ENCODE results near the gene WFDC1.
"Not testable (repeated sequence)": the region's sequence is repeated elsewhere in the genome, so short reads cannot be mapped to it uniquely, and the experiment has no call there.

WFDC1 gene

GRCh38 chr16:84330685-84331050, 36.0 kb downstream of the WFDC1 start:
- FAIRE-seq: no peak

DNA sequence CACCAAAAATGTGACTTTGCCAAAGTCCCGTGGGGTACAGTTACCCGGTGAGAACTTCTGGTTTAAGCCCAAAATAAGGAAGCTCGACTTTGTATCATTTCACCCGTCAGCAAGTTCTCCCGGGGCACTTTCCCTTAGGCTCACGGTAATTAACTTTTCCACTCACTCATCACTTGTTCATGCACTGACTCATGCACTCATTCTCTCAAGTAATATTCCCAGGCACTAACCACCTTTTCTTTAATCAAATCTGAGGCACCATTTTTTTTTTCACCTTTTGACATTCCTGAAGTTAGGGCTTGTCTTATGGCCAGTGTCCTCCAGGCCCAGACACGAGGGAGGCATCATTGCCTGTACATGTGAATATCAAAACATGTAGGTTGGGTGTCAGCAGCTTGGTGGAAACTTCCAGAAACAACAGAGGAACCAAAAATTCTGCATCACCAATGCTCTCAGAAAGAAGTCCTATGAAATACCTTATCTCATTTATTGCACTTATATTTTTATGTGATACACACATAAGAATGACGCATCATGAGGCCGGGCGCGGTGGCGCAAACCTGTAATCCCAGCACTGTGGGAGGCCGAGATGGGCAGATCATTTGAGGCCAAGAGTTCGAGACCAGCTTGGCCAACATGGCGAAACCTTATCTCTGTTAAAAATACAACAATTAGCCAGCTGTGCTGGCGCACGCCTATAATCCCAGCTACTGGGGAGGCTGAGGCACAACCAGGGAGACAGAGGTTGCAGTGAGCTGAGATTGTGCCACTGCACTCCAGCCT, 37.5 kb downstream of the WFDC1 start:
- FAIRE-seq: no peak

GRCh38 chr16:84332975-84333684, 38.5 kb downstream of the WFDC1 start:
- FAIRE-seq: no peak

DNA sequence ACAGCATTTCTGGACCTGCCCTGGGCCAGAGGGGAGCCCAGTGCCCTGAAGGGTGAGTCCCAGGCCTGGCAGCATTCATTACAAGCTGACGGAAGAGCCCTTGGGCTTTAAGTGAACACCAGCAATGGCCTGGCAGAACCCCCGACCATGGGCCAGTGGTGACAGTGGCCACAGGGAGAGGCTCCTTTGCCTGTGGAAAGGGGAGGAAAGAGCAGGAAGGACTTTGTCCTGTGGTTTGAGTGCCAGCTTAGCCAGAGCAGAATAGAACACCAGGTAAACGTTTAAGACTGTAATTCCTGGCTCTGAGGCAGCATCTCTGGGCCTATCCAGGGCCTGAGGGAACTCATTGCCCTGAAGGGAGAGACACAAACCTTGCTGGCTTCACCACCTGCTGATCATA, 39.4 kb downstream of the WFDC1 start:
- FAIRE-seq: no peak

- FAIRE-seq: no peak
These were observed 39.8 kb downstream of the WFDC1 start for GRCh38 chr16:84334482-84334881.

DNA sequence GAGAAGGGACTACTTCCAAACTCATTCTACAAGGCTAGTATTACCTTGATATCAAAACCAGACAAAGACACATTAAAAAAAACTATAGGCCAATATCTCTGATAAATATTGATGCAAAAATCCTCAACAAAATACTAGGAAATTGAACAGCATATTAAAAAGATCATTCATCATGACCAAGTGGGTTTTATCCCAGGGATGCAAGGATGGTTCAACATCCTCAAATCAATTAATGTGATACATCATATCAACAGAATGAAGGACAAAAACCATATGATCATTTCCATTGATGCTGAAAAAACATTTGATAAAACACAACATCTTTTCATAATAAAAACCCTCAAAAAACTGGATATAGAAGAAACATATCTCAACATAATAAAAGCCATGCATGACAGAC, 42.6 kb downstream of the WFDC1 start:
- FAIRE-seq: not testable (repeated sequence)

- no peak for FAIRE-seq
These were observed 44.6 kb downstream of the WFDC1 start for GRCh38 chr16:84339311-84339710.

DNA sequence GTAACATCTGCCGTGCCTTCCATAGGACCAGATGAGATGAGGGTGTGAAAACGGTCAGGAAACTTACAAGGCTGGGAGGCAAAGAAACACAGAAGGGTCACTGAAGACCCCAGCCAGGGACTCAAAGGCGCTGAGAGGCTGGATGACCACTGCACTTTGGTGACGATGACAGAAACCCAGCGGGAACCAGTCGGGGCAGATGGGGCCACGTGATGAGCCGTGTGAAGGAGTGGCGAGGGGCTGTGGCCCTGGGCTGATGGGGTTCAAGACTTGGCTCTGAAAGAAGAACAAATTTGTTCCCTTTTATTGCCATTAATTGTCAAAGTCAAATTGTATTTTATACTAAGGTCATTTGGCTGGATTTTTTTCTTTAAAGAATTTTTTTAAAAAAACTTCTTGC, 45.1 kb downstream of the WFDC1 start:
- FAIRE-seq: no peak

DNA sequence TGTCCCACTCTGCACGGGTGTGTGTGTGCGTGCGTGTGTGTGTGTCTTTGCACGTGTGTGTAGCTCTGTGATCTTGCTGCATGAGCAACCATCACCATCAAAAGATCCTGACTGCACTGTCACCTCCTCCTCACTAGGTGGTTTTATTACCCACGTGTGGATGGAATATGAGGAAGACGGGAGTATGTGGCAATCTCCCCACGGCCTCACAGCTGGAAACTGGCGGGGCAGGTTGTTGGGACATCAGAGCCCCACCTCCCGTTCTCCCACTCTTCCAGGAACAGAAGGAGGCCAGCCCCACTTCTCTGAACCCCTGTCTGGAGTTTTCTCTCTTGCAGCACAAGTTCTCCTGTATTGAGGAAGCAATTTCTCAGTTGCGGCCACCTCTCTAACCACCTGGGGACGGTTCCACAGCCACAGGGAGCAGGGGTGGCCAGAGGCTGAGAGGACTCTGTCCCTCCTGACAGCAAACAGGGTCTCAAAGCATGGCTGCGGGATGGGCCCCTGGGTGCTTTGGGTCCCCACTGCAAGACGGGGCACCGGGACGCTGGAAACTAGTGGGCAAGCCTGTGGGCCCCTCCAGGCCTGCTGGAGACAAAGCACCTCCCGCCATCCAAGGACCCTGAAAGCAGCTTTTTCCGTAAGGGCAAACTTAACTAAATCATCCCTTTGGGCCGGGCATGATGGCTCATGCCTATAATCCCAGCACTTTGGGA, 45.8 kb downstream of the WFDC1 start:
- FAIRE-seq: no peak

DNA sequence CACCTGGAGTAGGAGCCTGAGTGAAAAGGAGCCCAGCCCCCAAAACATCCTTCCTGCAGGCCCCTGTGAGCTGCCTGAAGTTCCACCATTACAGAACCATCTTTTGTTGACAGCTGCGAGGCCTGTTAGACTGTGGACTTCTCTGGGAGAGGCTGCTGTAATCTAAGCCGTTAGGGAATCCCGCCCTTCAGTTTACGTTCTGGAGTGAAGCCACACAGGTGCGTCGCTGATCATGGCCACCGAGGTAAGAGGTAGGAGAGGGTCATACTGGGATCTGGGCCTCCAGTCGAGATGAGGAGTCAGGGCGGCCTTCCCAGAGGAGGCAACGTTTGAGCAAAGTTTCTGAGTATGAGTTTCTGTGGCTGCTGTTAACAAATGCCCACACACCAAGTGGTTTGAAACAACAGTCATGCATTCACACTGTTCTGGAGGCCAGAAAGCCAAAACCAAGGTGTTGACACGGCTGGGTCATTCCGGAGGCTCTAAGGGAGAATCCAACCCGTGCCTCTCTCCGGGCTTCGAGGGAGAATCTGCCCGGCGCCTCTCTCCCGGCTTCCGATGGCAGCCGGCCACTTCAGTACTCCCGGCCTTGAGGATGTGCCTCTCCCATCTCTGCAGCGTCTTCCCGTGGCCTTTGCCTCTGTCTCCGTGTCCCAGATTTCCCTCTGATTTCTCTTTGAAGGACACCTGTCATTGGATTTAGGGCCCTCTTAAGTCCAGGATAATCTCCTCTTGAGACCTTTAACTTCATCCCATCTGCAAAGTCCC, 47.0 kb downstream of the WFDC1 start:
- no peak for FAIRE-seq

DNA sequence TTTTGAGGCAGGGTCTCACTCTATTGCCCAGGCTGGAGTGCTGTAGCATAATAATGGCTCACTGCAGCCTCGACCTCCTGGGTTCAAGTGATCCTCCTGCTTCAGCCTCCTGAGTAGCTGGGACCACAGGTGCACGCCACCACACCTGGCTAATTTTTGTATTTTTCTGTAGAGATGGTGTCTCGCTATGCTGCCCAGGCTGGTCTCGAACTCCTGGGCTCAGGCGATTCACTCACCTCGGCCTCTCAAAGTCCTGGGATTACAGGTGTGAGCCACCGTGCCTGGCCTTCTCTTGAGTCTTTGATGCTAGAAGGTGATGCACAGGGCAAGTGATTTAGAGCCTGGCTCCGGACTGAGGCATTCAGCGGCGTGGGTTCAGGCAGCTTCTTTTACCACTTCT, 49.1 kb downstream of the WFDC1 start:
- FAIRE-seq: not testable (repeated sequence)

- no peak for FAIRE-seq
These were observed 50.1 kb downstream of the WFDC1 start for GRCh38 chr16:84344781-84345180.

GRCh38 chr16:84347161-84347560, 52.5 kb downstream of the WFDC1 start:
- FAIRE-seq: no peak

- no peak for FAIRE-seq
These were observed 53.8 kb downstream of the WFDC1 start for GRCh38 chr16:84348386-84348888.

- no peak for FAIRE-seq
These were observed 55.4 kb downstream of the WFDC1 start for GRCh38 chr16:84349862-84350684.

GRCh38 chr16:84350685-84351400, 56.2 kb downstream of the WFDC1 start:
- FAIRE-seq: no peak

DNA sequence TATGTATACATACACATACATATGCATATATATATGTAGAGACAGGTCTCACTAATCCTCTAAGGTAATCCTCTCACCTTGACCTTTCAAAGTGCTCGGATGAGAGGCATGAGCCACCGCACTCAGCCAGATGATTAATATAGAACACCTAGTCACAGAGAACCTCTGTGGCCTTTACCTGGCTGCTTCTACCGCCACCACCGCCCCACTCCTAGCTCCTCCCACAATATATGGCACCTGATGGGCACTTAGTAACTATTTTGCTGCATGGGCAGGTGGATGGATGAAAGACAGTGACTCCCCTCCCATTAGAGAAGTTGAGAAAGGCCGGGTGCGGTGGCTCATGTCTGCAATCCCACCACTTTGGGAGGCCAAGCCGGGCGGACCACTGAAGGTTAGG, 57.0 kb downstream of the WFDC1 start:
- no peak for FAIRE-seq

GRCh38 chr16:84354306-84354705, 59.6 kb downstream of the WFDC1 start:
- no peak for FAIRE-seq

- no peak for FAIRE-seq
These were observed 60.5 kb downstream of the WFDC1 start for GRCh38 chr16:84355149-84355548.

- no peak for FAIRE-seq
These were observed 61.5 kb downstream of the WFDC1 start for GRCh38 chr16:84356176-84356575.

DNA sequence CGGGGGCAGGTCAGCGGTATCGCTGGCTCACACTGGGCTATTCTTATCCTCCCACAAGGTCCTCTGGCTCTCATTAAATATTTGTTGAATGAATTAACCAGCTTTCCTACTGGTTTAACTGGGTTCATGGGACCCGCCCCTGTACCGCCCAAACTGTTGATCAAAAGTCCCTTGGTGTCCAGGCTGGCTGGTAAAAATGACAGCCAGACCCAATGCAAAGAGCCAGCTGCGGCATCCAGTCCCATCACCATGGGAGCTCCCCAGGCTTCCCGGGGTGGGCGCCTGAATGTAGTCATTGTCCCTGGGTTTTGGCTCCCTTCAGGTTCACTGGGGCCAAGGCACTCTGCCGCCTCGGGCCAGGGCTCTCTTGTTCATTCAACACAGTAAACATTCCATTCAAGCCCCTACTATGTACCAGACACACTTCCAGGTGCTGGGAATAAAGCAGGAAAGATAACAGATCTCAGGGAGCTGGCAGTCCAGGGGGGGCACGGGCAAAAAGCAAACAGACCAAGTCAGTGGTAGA, 62.0 kb downstream of the WFDC1 start:
- FAIRE-seq: no peak

All from G401.6 (cell line).